BLaER1 treated with 17β-estradiol and CSF1 and Interleukin-3, amounts not matched to agents 10 nM and 100 nM (cell line): Measurements from ENCODE around the gene SYF2.

Source experiments
- H3K27ac ChIP-seq, 11 experiments: shearing (Covaris generic); formaldehyde crosslinking; 2 replicates each; pipeline ENCODE4 v1.8.1; 2022
- H3K27me3 ChIP-seq, 11 experiments: shearing (Covaris generic); formaldehyde crosslinking; 2 replicates each; pipeline ENCODE4 v1.8.1; 2022
- H3K36me3 ChIP-seq, 11 experiments: shearing (Covaris generic); formaldehyde crosslinking; 2 replicates each; pipeline ENCODE4 v1.8.1; 2022
- H3K4me1 ChIP-seq, 10 experiments: shearing (Covaris generic); formaldehyde crosslinking; 2 replicates each; pipeline ENCODE4 v1.8.1; 2022
- H3K4me2 ChIP-seq, 11 experiments: shearing (Covaris generic); formaldehyde crosslinking; 2 replicates each; pipeline ENCODE4 v1.8.1; 2022
- H3K4me3 ChIP-seq, 10 experiments: shearing (Covaris generic); formaldehyde crosslinking; 2 replicates each; pipeline ENCODE4 v1.8.1; 2022
- H3K9ac ChIP-seq, 11 experiments: shearing (Covaris generic); formaldehyde crosslinking; 2 replicates each; pipeline ENCODE4 v1.8.1; 2022
- H3K9me3 ChIP-seq, 11 experiments: shearing (Covaris generic); formaldehyde crosslinking; replicated peaks in 1 of 11; 2 replicates each; pipeline ENCODE4 v1.8.1; 2022
- H4K20me1 ChIP-seq, 11 experiments: shearing (Covaris generic); formaldehyde crosslinking; 2 replicates each; pipeline ENCODE4 v1.8.1; 2022
- Cebpa-rat ChIP-seq, 11 experiments: shearing (Covaris generic); IDR thresholded peaks; 2 replicates each; pipeline ENCODE4 v1.8.1; 2022

The SYF2 gene

GRCh38 chr1:25212725-25213124 is 19.6 kb downstream of the SYF2 start:
- Histone ChIP-seq H3K4me2 (no peak overlapping the region), H3K4me3 (no peak overlapping the region), H4K20me1 (no peaks in the 10 kb centered on the region), H3K36me3 (0 out of 22 replicates have a peak, but pooled peaks cover 0 to 2% (median 0%) of the 10 kb centered on the region in 11 experiments), H3K27ac (no peak overlapping the region), H3K27me3 (no peaks in the 10 kb centered on the region), H3K4me1 (peaks cover 6 to 22% (median 18%) of the 10 kb centered on the region in 10 experiments; a peak in 19 of 20 replicates), H3K9me3 (no peaks in the 10 kb centered on the region), H3K9ac (no peak overlapping the region)
- no peak for TF ChIP-seq Cebpa-rat (IDR thresholded peaks at IDR 0.05)

GRCh38 chr1:25210728-25211127 is 21.6 kb downstream of the SYF2 start:
- no peaks in the 10 kb centered on the region for H3K36me3 ChIP-seq
- no peak overlapping the region for H3K4me3 ChIP-seq
- H3K27me3 ChIP-seq: peaks cover 0 to under 1% (median 0%) of the 10 kb centered on the region in 11 experiments; a peak in 1 of 22 replicates
- no peak overlapping the region for H3K27ac ChIP-seq
- no peak overlapping the region for H3K9ac ChIP-seq
- no peak overlapping the region for H3K4me2 ChIP-seq
- H4K20me1 ChIP-seq: no peaks in the 10 kb centered on the region
- H3K9me3 ChIP-seq: no peaks in the 10 kb centered on the region
- H3K4me1 ChIP-seq: peaks cover 0 to 6% (median 3%) of the 10 kb centered on the region in 10 experiments; a peak in 13 of 20 replicates
- no peak for TF ChIP-seq Cebpa-rat (IDR thresholded peaks at IDR 0.05)

- no peak overlapping the region for H3K4me3 ChIP-seq
- no peak overlapping the region for H3K4me2 ChIP-seq
- no peaks in the 10 kb centered on the region for H4K20me1 ChIP-seq
- no peaks in the 10 kb centered on the region; a peak in 1 of 20 replicates for H3K4me1 ChIP-seq
- H3K36me3 ChIP-seq: no peaks in the 10 kb centered on the region
- no peak for TF ChIP-seq Cebpa-rat (IDR thresholded peaks at IDR 0.05)
- no peak overlapping the region for H3K9ac ChIP-seq
- H3K27ac ChIP-seq: no peak overlapping the region
- no peaks in the 10 kb centered on the region for H3K9me3 ChIP-seq
- peaks cover 0 to 2% (median 0%) of the 10 kb centered on the region in 11 experiments; a peak in 1 of 22 replicates for H3K27me3 ChIP-seq
These were observed 22.8 kb downstream of the SYF2 start for GRCh38 chr1:25209516-25209915.

GRCh38 chr1:25208561-25209222 is 23.6 kb downstream of the SYF2 start:
- H3K36me3 ChIP-seq: no peaks in the 10 kb centered on the region
- peaks cover 0 to 5% (median 0%) of the 10 kb centered on the region in 11 experiments; a peak in 3 of 22 replicates for H3K27me3 ChIP-seq
- H3K4me2 ChIP-seq: no peak overlapping the region
- no peak overlapping the region for H3K9ac ChIP-seq
- no peak for TF ChIP-seq Cebpa-rat (IDR thresholded peaks at IDR 0.05)
- no peak overlapping the region for H3K27ac ChIP-seq
- no peaks in the 10 kb centered on the region; a peak in 1 of 22 replicates for H4K20me1 ChIP-seq
- no peak overlapping the region for H3K4me3 ChIP-seq
- H3K9me3 ChIP-seq: no peaks in the 10 kb centered on the region
- H3K4me1 ChIP-seq: no peaks in the 10 kb centered on the region; a peak in 1 of 20 replicates

GRCh38 chr1:25208092-25208491 is 24.2 kb downstream of the SYF2 start:
- H3K4me2 ChIP-seq: no peak overlapping the region
- peaks cover 0 to 9% (median 0%) of the 10 kb centered on the region in 11 experiments; a peak in 5 of 22 replicates for H3K27me3 ChIP-seq
- TF ChIP-seq Cebpa-rat (IDR thresholded peaks at IDR 0.05): no peak
- H3K27ac ChIP-seq: no peak overlapping the region
- H4K20me1 ChIP-seq: no peaks in the 10 kb centered on the region; a peak in 1 of 22 replicates
- no peaks in the 10 kb centered on the region for H3K9me3 ChIP-seq
- H3K4me3 ChIP-seq: no peak overlapping the region
- H3K4me1 ChIP-seq: no peaks in the 10 kb centered on the region; a peak in 1 of 20 replicates
- no peaks in the 10 kb centered on the region for H3K36me3 ChIP-seq
- no peak overlapping the region for H3K9ac ChIP-seq

GRCh38 chr1:25206201-25206600 is 26.1 kb downstream of the SYF2 start:
- H3K27me3 ChIP-seq: peaks cover 3 to 27% (median 17%) of the 10 kb centered on the region in 11 experiments; a peak in 21 of 22 replicates
- peaks cover 0 to 5% (median 0%) of the 10 kb centered on the region in 11 experiments; a peak in 2 of 22 replicates for H4K20me1 ChIP-seq
- no peak overlapping the region for H3K9ac ChIP-seq
- H3K27ac ChIP-seq: no peak overlapping the region
- H3K4me3 ChIP-seq: no peak overlapping the region
- no peak overlapping the region for H3K4me2 ChIP-seq
- no peak for TF ChIP-seq Cebpa-rat (IDR thresholded peaks at IDR 0.05)
- H3K4me1 ChIP-seq: no peaks in the 10 kb centered on the region; a peak in 1 of 20 replicates
- no peaks in the 10 kb centered on the region for H3K9me3 ChIP-seq
- no peaks in the 10 kb centered on the region for H3K36me3 ChIP-seq

GRCh38 chr1:25205786-25206185 is 26.5 kb downstream of the SYF2 start:
- no peak overlapping the region for H3K27ac ChIP-seq
- H3K9me3 ChIP-seq: no peaks in the 10 kb centered on the region
- no peaks in the 10 kb centered on the region for H3K36me3 ChIP-seq
- no peak for TF ChIP-seq Cebpa-rat (IDR thresholded peaks at IDR 0.05)
- peaks cover 7 to 31% (median 21%) of the 10 kb centered on the region in 11 experiments for H3K27me3 ChIP-seq
- H4K20me1 ChIP-seq: peaks cover 0 to 10% (median 0%) of the 10 kb centered on the region in 11 experiments; a peak in 4 of 22 replicates
- H3K4me1 ChIP-seq: no peaks in the 10 kb centered on the region; a peak in 1 of 20 replicates
- H3K4me2 ChIP-seq: no peak overlapping the region
- H3K9ac ChIP-seq: no peak overlapping the region
- H3K4me3 ChIP-seq: no peak overlapping the region

- H3K27ac ChIP-seq: no peak overlapping the region
- H3K27me3 ChIP-seq: peaks cover 16 to 39% (median 29%) of the 10 kb centered on the region in 11 experiments
- no peaks in the 10 kb centered on the region for H3K36me3 ChIP-seq
- no peaks in the 10 kb centered on the region for H3K9me3 ChIP-seq
- no peak overlapping the region for H3K9ac ChIP-seq
- H3K4me1 ChIP-seq: peaks cover 0 to 5% (median 3%) of the 10 kb centered on the region in 10 experiments; a peak in 11 of 20 replicates
- peaks cover 0 to 18% (median 5%) of the 10 kb centered on the region in 11 experiments; a peak in 9 of 22 replicates for H4K20me1 ChIP-seq
- no peak for TF ChIP-seq Cebpa-rat (IDR thresholded peaks at IDR 0.05)
- no peak overlapping the region for H3K4me2 ChIP-seq
- H3K4me3 ChIP-seq: no peak overlapping the region
These were observed 27.4 kb downstream of the SYF2 start for GRCh38 chr1:25204797-25205480.

- Histone ChIP-seq H3K4me2 (no peak overlapping the region), H3K36me3 (no peaks in the 10 kb centered on the region), H3K27ac (no peak overlapping the region), H4K20me1 (peaks cover 0 to 43% (median 21%) of the 10 kb centered on the region in 11 experiments; a peak in 13 of 22 replicates), H3K9me3 (no peaks in the 10 kb centered on the region), H3K4me1 (peaks cover 23 to 38% (median 35%) of the 10 kb centered on the region in 10 experiments), H3K27me3 (peaks cover 34 to 73% (median 60%) of the 10 kb centered on the region in 11 experiments), H3K9ac (no peak overlapping the region), H3K4me3 (no peak overlapping the region)
- no peak for TF ChIP-seq Cebpa-rat (IDR thresholded peaks at IDR 0.05)
These were observed 31.3 kb downstream of the SYF2 start for GRCh38 chr1:25201006-25201405.
